SK-N-MC (cell line): ENCODE data around the gene BICC1.

ENCODE experiments used
- EZH2 ChIP-seq: fragments of 200-600 bp; sonication (generic); IDR thresholded peaks from one replicate; pipeline ENCODE4 v1.6.1; 2017; ENCODE audit warnings: antibody characterized with exemption
- POLR2AphosphoS5 ChIP-seq: IDR thresholded peaks from 2 replicates; pipeline ENCODE4 v1.6.1; 2012; ENCODE audit warnings: mild to moderate bottlenecking, low read depth, low read length, borderline replicate concordance

DNA sequence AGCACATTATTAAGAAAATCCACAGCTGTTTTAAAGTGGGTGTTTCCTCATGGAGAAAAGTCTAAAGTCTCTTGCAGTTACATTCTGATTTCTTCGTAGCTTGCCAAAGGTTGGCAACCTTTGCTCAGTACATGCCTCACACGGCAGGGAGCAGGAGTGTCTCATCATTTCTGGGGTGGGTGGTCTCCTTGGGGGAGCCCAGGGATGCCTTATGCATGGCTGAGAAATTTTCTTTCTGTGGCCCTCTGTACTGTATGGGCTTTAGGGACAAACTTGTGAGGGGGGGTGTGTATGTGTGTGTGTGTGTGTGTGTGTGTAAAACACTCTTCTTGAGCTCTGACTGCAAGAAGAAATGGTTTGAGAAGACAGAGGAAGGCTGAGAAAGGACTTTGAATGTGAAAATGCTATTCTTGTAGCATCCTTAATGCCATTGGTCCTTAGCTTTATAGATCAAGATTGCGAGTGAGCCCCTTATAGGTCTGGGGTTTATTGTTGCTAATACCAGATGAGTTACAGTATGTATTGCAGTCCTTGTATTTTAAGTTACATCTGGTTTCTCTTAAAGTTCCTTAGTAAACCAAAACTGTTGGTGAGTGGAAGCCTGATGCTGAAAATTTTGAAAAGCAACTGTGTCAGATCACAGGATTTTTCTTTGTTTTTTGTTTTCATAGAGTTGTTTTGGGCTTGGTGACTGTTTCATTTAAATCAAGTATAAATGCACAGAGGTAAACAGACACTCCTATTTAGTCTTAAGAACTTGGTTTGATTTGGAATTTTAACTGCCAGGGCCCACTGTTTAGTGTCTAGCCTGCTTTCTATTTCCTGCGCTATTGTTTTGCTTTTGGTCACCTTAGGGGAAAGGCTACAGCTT, 242.0 kb downstream of the BICC1 start:
- TF ChIP-seq EZH2 (no peak), POLR2AphosphoS5 (no peak)
